Measurements from ENCODE around the gene RPL22. TPM values are rescaled to one million over a fixed set of nuclear protein-coding genes. Genes with fewer than 3 reads are reported as not detected.

RPL22 gene
- total RNA-seq, 1 experiment from 2014 or later: 456 TPM

DNA sequence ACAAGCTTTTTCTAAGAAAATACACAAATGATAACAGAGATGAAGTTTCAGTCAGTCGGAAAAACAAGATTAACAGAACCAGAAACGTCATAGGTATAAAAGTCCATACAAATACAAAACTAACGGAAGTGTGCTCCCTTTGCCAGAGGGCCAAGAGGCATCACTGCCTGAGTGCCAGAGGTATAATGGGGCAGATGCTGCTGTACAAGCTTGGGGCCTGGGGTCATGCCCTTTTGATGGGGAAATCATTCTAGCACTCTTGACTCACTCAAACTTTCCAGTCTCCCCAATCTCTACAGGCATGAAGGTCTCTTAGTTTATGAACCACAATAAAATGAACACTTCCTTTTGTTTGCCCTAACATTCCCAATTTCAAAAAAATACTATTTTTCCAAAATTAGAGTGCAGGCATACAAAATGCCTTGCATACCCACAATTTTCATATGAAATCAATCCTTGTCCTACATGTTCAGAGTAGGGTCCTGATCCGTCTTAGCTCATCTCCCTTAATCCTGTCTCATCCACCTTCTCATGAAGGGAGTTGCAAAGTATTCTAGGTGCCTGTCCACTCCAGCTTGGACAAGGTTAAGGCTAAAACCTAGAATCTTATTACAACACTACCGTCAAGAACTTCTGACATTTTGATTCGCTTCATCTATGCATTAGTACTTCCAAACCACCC lies 1.5 kb downstream of the RPL22 start:
- Histone ChIP-seq H3K27me3 (ENCODE audit: insufficient read depth, low read length) (no peaks in the 10 kb centered on the region), H2AFZ (ENCODE audit: low read depth, low read length, poor library complexity, severe bottlenecking) (no peak overlapping the region), H3K27ac (ENCODE audit: low read depth, low read length) (peak overlapping the region; percentile 94; the same call in 1 of the 2 replicates), H3K9me3 (ENCODE audit: control insufficient read depth in 1 of 2, insufficient read depth in 1 of 2, low read depth in 1 of 2, low read length in 2 of 2) (no peaks in the 10 kb centered on the region), H3K79me2 (ENCODE audit: insufficient read depth, low read length) (peaks cover 66% of the 10 kb centered on the region), H3K36me3 (ENCODE audit: control insufficient read depth in 1 of 2, insufficient read depth in 2 of 2, low read length in 2 of 2) (peaks cover 25 to 49% of the 10 kb centered on the region in 2 experiments), H4K20me1 (ENCODE audit: insufficient read depth) (peaks cover 7% of the 10 kb centered on the region; the same call in 1 of the 2 replicates), H3K4me3 (replicated peaks in 1 of 2; ENCODE audit: low read depth in 1 of 2, low read length in 2 of 2) (peak overlapping the region; percentile 82 to 96), H3K9me2 (ENCODE audit: insufficient read depth) (no peaks in the 10 kb centered on the region), H3K4me2 (ENCODE audit: low read length) (peak overlapping the region; percentile 93), H3K4me1 (ENCODE audit: control insufficient read depth in 1 of 2, insufficient read depth in 2 of 2, low read length in 2 of 2) (peaks cover 17 to 33% of the 10 kb centered on the region in 2 experiments; a peak in 3 of 4 replicates), H3K9ac (ENCODE audit: low read length) (peak overlapping the region; percentile 98)
- DNase-seq (ENCODE audit: low read depth, low spot score): no peak
- ChIA-PET CTCF (no interaction called here), POLR2A (no interaction called here), RAD21 (ENCODE audit: low non-redundant PET in 1 of 2, low total read pairs in 2 of 2, uncharacterized antibody in 2 of 2, unreplicated experiment in 2 of 2) (no interaction called here)
- no peak for ATAC-seq
- no TSS peak for BruUV-seq (replicated peaks)
- intact Hi-C loops (cut with micrococcal nuclease): no loop called here
- TF ChIP-seq FOSL1 (IDR thresholded peaks at IDR 0.05; ENCODE audit: low read depth) (no peak), EZH2phosphoT487 (IDR thresholded peaks at IDR 0.05; ENCODE audit: borderline replicate concordance) (no peak), EZH2 (IDR thresholded peaks at IDR 0.05) (no peak), SRF (IDR thresholded peaks at IDR 0.05; ENCODE audit: low read depth) (no peak), SIN3A (IDR thresholded peaks at IDR 0.05; ENCODE audit: low read depth) (no peak), JUND (IDR thresholded peaks at IDR 0.05) (no peak), POLR2AphosphoS5 (IDR thresholded peaks at IDR 0.05; ENCODE audit: low read depth, low read length) (no peak), ELF1 (IDR thresholded peaks at IDR 0.05; ENCODE audit: borderline replicate concordance, low read depth) (no peak), CBX3 (IDR thresholded peaks at IDR 0.05; ENCODE audit: low read depth) (no peak), POLR2A (IDR thresholded peaks at IDR 0.05; ENCODE audit: borderline replicate concordance, extremely low read depth, insufficient read depth, insufficient read length) (no peak), RAD21 (IDR thresholded peaks at IDR 0.05; ENCODE audit: low read depth) (no peak)
- TF ChIP-seq, protein P1, sequence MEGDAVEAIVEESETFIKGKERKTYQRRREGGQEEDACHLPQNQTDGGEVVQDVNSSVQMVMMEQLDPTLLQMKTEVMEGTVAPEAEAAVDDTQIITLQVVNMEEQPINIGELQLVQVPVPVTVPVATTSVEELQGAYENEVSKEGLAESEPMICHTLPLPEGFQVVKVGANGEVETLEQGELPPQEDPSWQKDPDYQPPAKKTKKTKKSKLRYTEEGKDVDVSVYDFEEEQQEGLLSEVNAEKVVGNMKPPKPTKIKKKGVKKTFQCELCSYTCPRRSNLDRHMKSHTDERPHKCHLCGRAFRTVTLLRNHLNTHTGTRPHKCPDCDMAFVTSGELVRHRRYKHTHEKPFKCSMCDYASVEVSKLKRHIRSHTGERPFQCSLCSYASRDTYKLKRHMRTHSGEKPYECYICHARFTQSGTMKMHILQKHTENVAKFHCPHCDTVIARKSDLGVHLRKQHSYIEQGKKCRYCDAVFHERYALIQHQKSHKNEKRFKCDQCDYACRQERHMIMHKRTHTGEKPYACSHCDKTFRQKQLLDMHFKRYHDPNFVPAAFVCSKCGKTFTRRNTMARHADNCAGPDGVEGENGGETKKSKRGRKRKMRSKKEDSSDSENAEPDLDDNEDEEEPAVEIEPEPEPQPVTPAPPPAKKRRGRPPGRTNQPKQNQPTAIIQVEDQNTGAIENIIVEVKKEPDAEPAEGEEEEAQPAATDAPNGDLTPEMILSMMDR (IDR thresholded peaks at IDR 0.05 in 2 of 3, conservative IDR thresholded peaks at IDR 0.05 in 1 of 3; ENCODE audit: borderline replicate concordance in 1 of 3, insufficient read depth in 1 of 3, low read depth in 2 of 3, low read length in 2 of 3): no peak
- TF ChIP-seq, protein P2, sequence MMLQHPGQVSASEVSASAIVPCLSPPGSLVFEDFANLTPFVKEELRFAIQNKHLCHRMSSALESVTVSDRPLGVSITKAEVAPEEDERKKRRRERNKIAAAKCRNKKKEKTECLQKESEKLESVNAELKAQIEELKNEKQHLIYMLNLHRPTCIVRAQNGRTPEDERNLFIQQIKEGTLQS (IDR thresholded peaks at IDR 0.05): no peak
- TF ChIP-seq, protein P3, sequence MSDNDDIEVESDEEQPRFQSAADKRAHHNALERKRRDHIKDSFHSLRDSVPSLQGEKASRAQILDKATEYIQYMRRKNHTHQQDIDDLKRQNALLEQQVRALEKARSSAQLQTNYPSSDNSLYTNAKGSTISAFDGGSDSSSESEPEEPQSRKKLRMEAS (IDR thresholded peaks at IDR 0.05): no peak
